ENCODE measurements around the gene ANK3. TPM values are rescaled to one million over a fixed set of nuclear protein-coding genes. Genes with fewer than 3 reads are reported as not detected.

ANK3 gene
- total and polyA plus RNA-seq, 2 experiments from 2014 or later = 26.2 to 49.0 TPM

GRCh38 chr10:60315311-60315710 lies 74.4 kb downstream of the ANK3 start:
- Histone ChIP-seq H4K20me1 (ENCODE audit: insufficient read depth, poor library complexity, severe bottlenecking) (no peaks in the 10 kb centered on the region), H2AFZ (no peak overlapping the region), H3K9me2 (replicated peaks; ENCODE audit: insufficient read depth) (no peaks in the 10 kb centered on the region), H3K9me3 (ENCODE audit: low read depth) (no peaks in the 10 kb centered on the region), H3K4me1 (ENCODE audit: insufficient read depth) (peaks cover 4% of the 10 kb centered on the region), H3K36me3 (replicated peaks; ENCODE audit: insufficient read depth, low read depth) (no peaks in the 10 kb centered on the region), H3K27ac (no peak overlapping the region), H3K4me3 (no peak overlapping the region), H3K27me3 (no peaks in the 10 kb centered on the region), H3K79me2 (no peaks in the 10 kb centered on the region), H3K4me2 (no peak overlapping the region)
- 83% methylated on average over 2 of the region's 2 CpGs for WGBS (ENCODE audit: low lambda C conversion rate, missing lambda C conversion rate)
- TF ChIP-seq CTCF (IDR thresholded peaks at IDR 0.05; ENCODE audit: poor library complexity) (no peak), EZH2 (IDR thresholded peaks at IDR 0.05; ENCODE audit: borderline replicate concordance) (no peak)
- DNase-seq (ENCODE audit: low spot score) = no peak

GRCh38 chr10:60314069-60314940 lies 75.4 kb downstream of the ANK3 start:
- Histone ChIP-seq H4K20me1 (ENCODE audit: insufficient read depth, poor library complexity, severe bottlenecking) (no peaks in the 10 kb centered on the region), H3K79me2 (no peaks in the 10 kb centered on the region), H3K4me1 (ENCODE audit: insufficient read depth) (peaks cover 4% of the 10 kb centered on the region), H2AFZ (no peak overlapping the region), H3K4me2 (no peak overlapping the region), H3K27ac (peak overlapping the region; percentile 18), H3K9me2 (replicated peaks; ENCODE audit: insufficient read depth) (no peaks in the 10 kb centered on the region), H3K36me3 (replicated peaks; ENCODE audit: insufficient read depth, low read depth) (no peaks in the 10 kb centered on the region), H3K9me3 (ENCODE audit: low read depth) (no peaks in the 10 kb centered on the region), H3K27me3 (no peaks in the 10 kb centered on the region), H3K4me3 (no peak overlapping the region)
- 78% methylated on average over 5 of the region's 5 CpGs for WGBS (ENCODE audit: low lambda C conversion rate, missing lambda C conversion rate)
- peak; percentile 31 for DNase-seq (ENCODE audit: low spot score)
- TF ChIP-seq EZH2phosphoT487 (IDR thresholded peaks at IDR 0.05; ENCODE audit: low read depth, severe bottlenecking, unreplicated experiment) (no peak), EZH2 (IDR thresholded peaks at IDR 0.05; ENCODE audit: borderline replicate concordance) (no peak), CTCF (IDR thresholded peaks at IDR 0.05; ENCODE audit: poor library complexity) (no peak)

- Histone ChIP-seq H3K9me3 (ENCODE audit: low read depth) (no peaks in the 10 kb centered on the region), H3K79me2 (no peaks in the 10 kb centered on the region), H3K9me2 (replicated peaks; ENCODE audit: insufficient read depth) (no peaks in the 10 kb centered on the region), H4K20me1 (ENCODE audit: insufficient read depth, poor library complexity, severe bottlenecking) (no peaks in the 10 kb centered on the region), H3K27me3 (no peaks in the 10 kb centered on the region), H3K4me2 (no peak overlapping the region), H2AFZ (no peak overlapping the region), H3K36me3 (replicated peaks; ENCODE audit: insufficient read depth, low read depth) (no peaks in the 10 kb centered on the region), H3K4me3 (no peak overlapping the region), H3K4me1 (ENCODE audit: insufficient read depth) (peaks cover 4% of the 10 kb centered on the region), H3K27ac (no peak overlapping the region)
- no peak for DNase-seq (ENCODE audit: low spot score)
- WGBS (ENCODE audit: low lambda C conversion rate, missing lambda C conversion rate) = 96% methylated on average over 1 of the region's 1 CpG
- no peak for TF ChIP-seq EZH2 (IDR thresholded peaks at IDR 0.05; ENCODE audit: borderline replicate concordance)
- TF ChIP-seq EZH2phosphoT487 (IDR thresholded peaks at IDR 0.05; ENCODE audit: low read depth, severe bottlenecking, unreplicated experiment) = no peak
- TF ChIP-seq CTCF (IDR thresholded peaks at IDR 0.05; ENCODE audit: poor library complexity) = no peak
Observed at GRCh38 chr10:60313589-60313952, 76.1 kb downstream of the ANK3 start.
